Measurements from ENCODE around the gene SNAP29.
A peak's percentile ranks its signal among the peaks of the same experiment; 100 is the strongest.
"Not testable (repeated sequence)": the region's sequence is repeated elsewhere in the genome, so short reads cannot be mapped to it uniquely, and the experiment has no call there.

The SNAP29 gene

DNA sequence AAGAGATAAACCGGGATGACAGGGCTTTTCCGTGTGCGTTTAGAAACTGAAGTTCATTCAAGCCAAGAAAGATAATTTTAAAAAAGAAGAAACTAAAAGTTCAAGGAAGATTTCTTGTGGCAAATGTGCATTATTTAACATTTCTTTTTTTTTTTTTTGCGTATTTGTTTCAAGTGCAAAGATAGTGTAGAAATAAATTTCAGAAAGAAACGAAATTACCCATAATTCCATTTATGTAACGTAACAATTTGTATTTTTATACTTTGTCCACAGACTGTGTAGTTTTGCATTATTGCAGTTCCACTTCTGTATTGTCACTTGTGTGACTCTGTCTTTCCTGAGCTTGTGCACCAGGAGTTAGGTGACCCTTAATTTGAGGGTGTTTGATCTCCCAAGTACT is 24.0 kb downstream of the SNAP29 start:
- Mint-ChIP-seq H3K4me3 (no peak overlapping the region), H3K27ac (no peak overlapping the region), H3K4me1 (ENCODE audit: low read depth in 2 of 2) (peaks cover 3 to 7% of the 10 kb centered on the region in 2 donors), H3K27me3 (no peaks in the 10 kb centered on the region), H3K9me3 (no peaks in the 10 kb centered on the region), H3K36me3 (ENCODE audit: insufficient read depth) (peaks cover 58% of the 10 kb centered on the region)
- ATAC-seq (replicated peaks) (no peak), DNase-seq (no peak)

DNA sequence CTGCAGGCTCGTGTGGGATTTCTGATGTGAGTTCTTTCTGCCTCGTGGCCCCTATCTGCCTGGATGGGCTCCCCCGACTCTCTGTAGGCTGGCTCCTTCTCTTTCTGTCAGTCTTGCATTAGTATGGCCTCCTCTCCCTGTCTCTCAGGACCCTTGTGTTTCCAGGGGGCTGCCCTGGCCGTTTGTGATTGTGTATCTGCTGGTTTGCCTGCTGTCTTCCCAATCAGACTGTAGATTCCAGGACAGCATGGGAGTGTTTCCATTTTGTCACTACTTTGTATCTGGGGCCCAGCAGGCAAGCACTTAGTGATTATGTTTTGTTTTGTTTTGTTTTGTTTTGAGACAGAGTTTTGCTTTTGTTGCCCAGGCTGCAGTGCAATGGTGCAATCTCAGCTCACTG is 25.6 kb downstream of the SNAP29 start:
- Mint-ChIP-seq H3K4me1 (ENCODE audit: low read depth in 2 of 2) (peaks cover 3% of the 10 kb centered on the region in 2 donors), H3K36me3 (ENCODE audit: insufficient read depth) (peaks cover 66% of the 10 kb centered on the region), H3K27ac (peak overlapping the region in 1 of 2 donors; percentile 81), H3K9me3 (no peaks in the 10 kb centered on the region), H3K4me3 (no peak overlapping the region), H3K27me3 (no peaks in the 10 kb centered on the region)
- DNase-seq (no peak), ATAC-seq (replicated peaks) (no peak)

DNA sequence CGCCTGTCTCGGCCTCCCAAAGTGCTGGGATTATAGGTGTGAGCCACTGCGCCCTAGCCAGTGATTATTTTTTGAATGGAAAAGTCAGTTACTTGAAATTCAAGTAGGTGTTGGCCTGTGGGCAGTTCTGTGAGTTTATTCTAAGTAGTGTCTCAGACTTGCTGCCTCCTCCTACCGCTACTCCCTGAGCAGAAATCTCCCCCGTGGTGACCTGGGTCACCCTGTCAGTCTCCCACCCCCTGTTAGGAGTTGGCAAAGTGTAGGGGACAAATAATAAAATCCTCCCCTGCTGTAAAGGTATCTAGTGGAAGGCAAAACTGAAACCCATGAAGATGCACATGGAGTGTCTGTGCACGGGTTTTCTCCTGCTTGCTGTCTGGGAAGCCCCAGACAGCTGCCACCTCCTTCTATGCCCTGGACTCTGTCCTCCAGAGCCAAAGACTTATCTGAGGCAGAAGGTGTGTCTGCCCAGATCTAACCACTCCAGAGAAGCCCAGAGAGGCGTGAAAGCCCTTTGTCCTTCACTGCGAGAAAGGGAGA is 26.3 kb downstream of the SNAP29 start:
- DNase-seq (no peak), ATAC-seq (replicated peaks) (no peak)
- H3K4me1 Mint-ChIP-seq (ENCODE audit: low read depth in 2 of 2) = peaks cover 3% of the 10 kb centered on the region in 2 donors
- H3K4me3 Mint-ChIP-seq = no peak overlapping the region
- H3K36me3 Mint-ChIP-seq (ENCODE audit: insufficient read depth) = peaks cover 72% of the 10 kb centered on the region
- no peaks in the 10 kb centered on the region for H3K9me3 Mint-ChIP-seq
- H3K27ac Mint-ChIP-seq = peak overlapping the region in 1 of 2 donors; percentile 81
- H3K27me3 Mint-ChIP-seq = no peaks in the 10 kb centered on the region

DNA sequence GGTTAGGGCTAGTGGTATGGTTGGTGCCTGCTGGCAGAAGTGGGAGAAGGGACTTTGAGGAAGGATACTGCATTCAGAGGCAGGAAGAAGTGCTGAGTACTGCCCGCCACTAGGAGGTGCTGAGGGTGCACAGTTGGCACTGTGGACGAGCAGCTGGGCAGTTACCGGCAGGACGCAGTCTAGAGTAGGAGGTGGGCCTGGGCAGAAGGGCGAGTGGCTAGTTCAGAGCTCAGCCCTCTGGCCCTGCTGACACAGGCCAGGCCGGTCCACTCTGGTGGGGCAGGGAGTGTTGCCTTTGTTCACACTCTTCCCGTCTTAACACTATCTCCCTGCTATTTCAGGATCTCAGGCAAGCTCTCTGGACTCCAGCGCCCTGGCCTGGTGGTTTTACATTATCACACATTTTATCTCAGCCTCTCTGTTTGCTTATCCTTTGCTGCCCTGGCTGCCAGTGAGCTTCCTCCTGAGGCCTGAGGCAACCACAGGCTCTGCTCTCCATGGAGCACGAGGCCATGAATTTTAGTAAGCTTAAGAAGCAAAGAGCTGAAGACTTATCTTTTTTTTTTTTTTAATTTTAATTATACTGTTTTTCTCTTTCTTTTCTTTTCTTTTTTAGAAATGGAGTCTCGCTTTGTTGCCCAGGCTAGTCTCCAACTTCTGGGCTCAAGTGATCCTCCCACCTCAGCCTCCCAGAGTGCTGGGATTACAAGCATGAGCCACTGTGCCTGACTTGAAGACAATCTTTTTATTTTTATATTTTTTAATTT is 26.9 kb downstream of the SNAP29 start:
- Mint-ChIP-seq H3K4me1 (ENCODE audit: low read depth in 2 of 2) (peaks cover 3% of the 10 kb centered on the region in 2 donors), H3K9me3 (no peaks in the 10 kb centered on the region), H3K27me3 (no peaks in the 10 kb centered on the region), H3K4me3 (no peak overlapping the region), H3K27ac (no peak overlapping the region), H3K36me3 (ENCODE audit: insufficient read depth) (peaks cover 70% of the 10 kb centered on the region)
- ATAC-seq (replicated peaks) (peak; percentile 48), DNase-seq (peak; percentile 11 to 14 (median 14))

DNA sequence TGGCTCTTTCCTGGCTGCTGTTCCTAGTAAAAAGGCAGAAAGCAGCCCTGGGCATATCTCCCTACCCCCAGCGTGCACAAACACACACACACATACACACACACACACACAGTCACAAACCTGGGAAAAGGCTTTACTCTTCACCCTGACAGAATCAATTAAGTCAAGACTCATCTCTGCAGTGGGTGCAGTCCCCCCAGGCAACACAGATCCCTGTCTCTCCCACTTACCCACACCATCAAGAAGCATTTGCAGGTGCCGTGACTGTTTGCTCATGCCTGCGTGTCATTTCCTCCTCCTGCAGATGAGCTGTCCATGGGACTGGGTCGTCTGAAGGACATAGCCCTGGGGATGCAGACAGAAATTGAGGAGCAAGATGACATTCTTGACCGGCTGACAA is 28.6 kb downstream of the SNAP29 start:
- Mint-ChIP-seq H3K4me1 (ENCODE audit: low read depth in 2 of 2) (peaks cover 3% of the 10 kb centered on the region in 2 donors), H3K9me3 (no peaks in the 10 kb centered on the region), H3K4me3 (no peak overlapping the region), H3K27me3 (no peaks in the 10 kb centered on the region), H3K36me3 (ENCODE audit: insufficient read depth) (peaks cover 58% of the 10 kb centered on the region), H3K27ac (no peak overlapping the region)
- ATAC-seq (replicated peaks) = no peak
- no peak for DNase-seq

DNA sequence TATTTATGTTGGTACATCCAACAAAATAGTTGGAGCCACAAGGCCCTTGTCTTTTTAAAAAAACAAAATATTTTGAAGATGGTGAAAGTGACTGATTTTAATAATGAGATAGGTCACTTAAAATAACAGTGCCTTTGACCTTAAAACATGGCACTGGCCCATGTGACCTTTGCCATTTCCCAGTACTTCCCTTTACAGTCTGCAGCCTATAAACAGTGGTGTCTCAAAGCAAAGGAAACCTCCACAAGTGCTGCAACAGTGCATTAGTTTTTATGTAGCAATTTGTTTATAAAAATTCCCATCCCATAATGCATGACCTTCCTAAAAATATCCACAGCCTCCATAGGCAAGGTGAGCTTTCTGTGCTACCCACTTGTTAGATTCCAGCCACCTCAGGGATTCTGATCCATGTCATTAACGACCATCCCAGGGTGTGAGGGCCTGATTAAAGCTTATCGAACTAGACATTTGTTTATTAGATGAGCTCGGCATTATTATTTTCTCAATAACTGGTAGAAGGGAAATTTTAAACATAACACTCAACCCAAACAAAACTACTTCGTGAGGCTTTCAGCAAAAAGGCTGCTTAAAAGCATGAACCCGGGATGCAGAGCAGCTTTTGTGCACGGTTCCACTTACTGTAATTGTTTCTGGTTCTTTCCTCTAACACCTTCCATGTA is 30.4 kb downstream of the SNAP29 start:
- Mint-ChIP-seq H3K27me3 (no peaks in the 10 kb centered on the region), H3K27ac (no peak overlapping the region), H3K9me3 (no peaks in the 10 kb centered on the region), H3K36me3 (ENCODE audit: insufficient read depth) (peaks cover 51% of the 10 kb centered on the region), H3K4me3 (no peak overlapping the region), H3K4me1 (ENCODE audit: low read depth in 2 of 2) (peaks cover 0 to 3% of the 10 kb centered on the region in 2 donors)
- ATAC-seq (replicated peaks) (no peak), DNase-seq (no peak)

DNA sequence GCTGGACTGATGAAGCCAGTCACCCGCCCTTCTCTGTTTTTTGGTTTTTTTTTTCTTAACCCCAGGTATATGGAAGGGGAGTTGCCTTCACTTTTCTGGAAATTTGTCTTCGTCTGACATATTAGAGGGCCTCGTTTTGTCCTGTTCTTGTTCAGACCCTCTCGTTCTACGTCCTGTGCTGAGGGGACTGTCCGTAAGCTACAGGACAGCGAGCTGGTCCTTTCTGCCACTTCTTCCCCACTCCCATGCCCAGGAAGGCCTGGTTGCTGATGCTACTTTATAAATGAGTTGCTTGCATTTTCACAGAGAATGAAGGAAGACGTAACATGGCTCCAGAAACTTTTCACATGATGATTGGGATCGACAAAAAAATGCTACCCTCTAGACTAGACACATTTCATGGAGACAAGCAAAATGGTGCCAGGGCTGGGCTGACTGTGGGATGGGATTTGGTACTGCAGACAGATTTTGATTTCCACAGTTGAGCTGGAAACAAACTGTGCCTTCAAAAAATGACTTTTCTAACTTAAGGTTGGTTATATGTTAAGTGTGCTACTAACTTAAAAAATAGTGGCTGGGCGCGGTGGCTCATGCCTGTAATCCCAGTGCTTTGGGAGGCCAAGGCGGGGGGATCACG is 31.2 kb downstream of the SNAP29 start:
- H3K27ac Mint-ChIP-seq = no peak overlapping the region
- ATAC-seq (replicated peaks) (no peak), DNase-seq (no peak)
- H3K4me3 Mint-ChIP-seq = no peak overlapping the region
- no peaks in the 10 kb centered on the region for H3K4me1 Mint-ChIP-seq (ENCODE audit: low read depth in 2 of 2)
- peaks cover 43% of the 10 kb centered on the region for H3K36me3 Mint-ChIP-seq (ENCODE audit: insufficient read depth)
- no peaks in the 10 kb centered on the region for H3K9me3 Mint-ChIP-seq
- H3K27me3 Mint-ChIP-seq = peaks cover 0 to 3% of the 10 kb centered on the region in 2 donors

DNA sequence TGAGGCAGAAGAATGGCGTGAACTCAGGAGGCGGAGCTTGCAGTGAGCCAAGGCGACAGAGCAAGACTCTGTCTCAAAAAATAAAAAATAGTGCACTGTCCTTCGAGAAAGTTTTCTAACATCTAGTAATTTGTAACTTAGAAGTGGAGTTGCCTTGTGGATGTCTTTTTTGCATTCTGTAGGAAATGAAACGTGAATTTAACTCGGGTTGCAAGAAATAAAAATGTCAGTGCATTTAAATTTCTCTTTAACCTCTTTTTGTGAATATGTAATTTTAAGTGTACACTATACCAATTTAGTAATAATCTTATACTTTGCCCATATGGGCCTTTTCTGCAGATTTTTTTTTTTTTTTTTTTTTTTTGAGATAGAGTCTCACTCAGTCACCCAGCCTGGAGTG is 32.2 kb downstream of the SNAP29 start:
- H3K4me1 Mint-ChIP-seq (ENCODE audit: low read depth in 2 of 2) = no peaks in the 10 kb centered on the region
- H3K36me3 Mint-ChIP-seq (ENCODE audit: insufficient read depth) = peaks cover 40% of the 10 kb centered on the region
- H3K4me3 Mint-ChIP-seq = no peak overlapping the region
- ATAC-seq (replicated peaks) (no peak), DNase-seq (no peak)
- H3K27ac Mint-ChIP-seq = no peak overlapping the region
- peaks cover 0 to 6% of the 10 kb centered on the region in 2 donors for H3K27me3 Mint-ChIP-seq
- no peaks in the 10 kb centered on the region for H3K9me3 Mint-ChIP-seq

DNA sequence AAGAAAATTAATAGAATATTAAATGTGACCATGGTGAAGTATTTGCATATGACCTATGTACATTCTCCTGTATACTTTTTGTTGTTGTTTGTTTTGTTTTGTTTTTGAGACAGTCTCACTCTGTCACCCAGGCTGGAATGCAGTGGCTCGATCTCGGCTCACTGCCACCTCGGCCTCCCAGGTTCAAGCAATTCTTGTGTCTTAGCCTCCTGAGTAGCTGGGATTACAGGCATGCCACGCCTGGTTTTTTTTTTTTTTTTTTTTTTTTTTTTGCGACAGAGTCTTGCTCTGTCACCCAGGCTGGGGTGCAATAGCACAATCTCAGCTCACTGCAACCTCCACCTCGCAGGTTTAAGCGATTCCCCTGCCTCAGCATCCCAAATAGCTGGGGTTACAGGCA is 38.9 kb downstream of the SNAP29 start:
- H3K4me3 Mint-ChIP-seq; H3K27me3 Mint-ChIP-seq; H3K4me1 Mint-ChIP-seq (ENCODE audit: low read depth in 2 of 2); H3K36me3 Mint-ChIP-seq (ENCODE audit: insufficient read depth); H3K27ac Mint-ChIP-seq; DNase-seq; H3K9me3 Mint-ChIP-seq; ATAC-seq (replicated peaks): not testable (repeated sequence)

DNA sequence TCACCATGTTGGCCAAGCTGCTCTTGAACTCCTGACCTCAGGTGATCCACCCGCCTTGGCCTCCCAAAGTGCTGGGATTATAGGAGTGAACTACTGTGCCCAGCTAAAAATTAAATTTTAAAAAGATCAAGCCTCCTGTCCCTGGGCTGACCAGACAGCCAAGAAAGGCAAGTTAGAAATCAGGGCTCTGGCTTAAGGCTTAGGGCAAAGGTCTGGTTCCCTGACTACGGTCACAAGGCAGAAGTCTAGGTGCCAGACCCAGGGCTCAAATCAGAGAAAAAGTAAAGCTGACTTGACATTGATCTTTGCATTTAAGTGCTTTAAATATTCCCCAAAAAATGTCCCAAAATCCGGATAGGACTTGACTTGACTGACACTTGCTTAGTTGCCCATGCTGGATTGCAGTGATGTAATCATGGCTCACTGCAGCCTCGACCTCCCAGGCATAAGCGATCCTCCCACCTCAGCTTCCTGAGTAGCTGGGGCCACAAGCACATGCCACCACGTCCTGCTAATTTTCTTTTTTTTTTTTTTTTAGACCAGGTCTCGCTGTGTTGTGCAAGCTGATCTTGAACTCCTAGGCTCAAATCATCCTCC is 41.1 kb downstream of the SNAP29 start:
- no peaks in the 10 kb centered on the region for H3K9me3 Mint-ChIP-seq
- peaks cover 6% of the 10 kb centered on the region for H3K36me3 Mint-ChIP-seq (ENCODE audit: insufficient read depth)
- peaks cover 0 to 4% of the 10 kb centered on the region in 2 donors for H3K27me3 Mint-ChIP-seq
- no peak overlapping the region for H3K4me3 Mint-ChIP-seq
- ATAC-seq (replicated peaks) (no peak), DNase-seq (no peak)
- H3K27ac Mint-ChIP-seq = peak overlapping the region in 1 of 2 donors; percentile 67
- H3K4me1 Mint-ChIP-seq (ENCODE audit: low read depth in 2 of 2) = no peaks in the 10 kb centered on the region

DNA sequence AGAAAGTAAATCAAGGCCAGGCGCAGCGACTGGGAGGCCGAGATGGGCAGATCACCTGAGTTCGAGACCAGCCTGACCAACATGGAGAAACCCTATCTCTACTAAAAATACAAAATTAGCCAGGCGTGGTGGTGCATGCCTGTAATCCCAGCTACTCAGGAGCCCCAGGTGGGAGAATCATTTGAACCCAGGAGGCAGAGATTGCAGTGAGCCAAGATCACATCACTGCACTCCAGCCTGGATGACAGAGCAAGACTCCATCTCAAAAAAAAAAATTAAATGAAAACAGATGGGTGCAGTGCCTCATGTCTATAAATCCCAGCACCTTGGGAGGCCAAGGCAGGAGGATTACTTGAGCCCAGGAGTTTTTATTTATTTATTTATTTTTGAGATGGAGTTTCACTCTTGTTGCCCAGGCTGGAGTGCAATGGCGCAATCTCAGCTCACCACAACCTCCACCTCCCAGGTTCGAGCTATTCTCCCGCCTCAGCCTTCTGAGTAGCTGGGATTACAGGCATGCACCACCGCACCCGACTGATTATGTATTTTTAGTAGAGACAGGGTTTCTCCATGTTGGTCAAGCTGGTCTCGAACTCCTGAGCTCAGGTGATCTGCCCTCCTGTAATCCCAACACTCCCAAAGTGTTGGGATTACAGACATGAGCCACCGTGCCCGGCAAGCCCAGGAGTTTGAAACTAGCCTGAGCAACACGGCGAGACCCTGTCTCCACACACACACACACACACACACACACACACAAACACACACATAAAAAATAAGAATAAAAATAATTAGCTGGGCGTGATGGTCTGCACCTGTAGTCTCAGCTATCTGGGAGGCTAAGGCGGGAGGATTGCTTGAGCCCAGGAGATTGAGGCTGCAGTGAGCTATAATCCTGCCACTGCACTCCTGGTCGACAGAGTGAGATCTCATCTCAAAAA is 42.6 kb downstream of the SNAP29 start:
- H3K36me3 Mint-ChIP-seq (ENCODE audit: insufficient read depth) = not testable (repeated sequence)

DNA sequence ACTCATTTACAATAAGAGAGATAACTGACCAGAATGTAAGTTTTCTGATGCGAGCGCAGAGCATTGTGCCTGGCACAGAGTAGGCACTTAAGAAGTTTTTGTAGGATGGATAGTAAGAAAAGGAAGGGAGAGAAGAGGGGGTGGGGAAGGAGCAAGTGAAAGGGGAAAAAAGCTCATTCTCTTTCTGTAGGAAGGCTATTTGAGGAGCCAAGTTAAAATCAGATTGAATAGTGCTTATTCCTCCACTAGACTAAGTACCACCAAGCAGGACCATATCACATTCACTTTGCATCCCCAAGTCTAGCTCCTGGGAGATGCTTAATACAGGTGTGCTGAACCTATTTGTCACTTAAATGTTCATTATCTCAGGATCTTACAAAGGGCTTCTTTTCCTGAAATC is 44.3 kb downstream of the SNAP29 start:
- ATAC-seq (replicated peaks) (no peak), DNase-seq (no peak)
- Mint-ChIP-seq H3K4me1 (ENCODE audit: low read depth in 2 of 2) (no peaks in the 10 kb centered on the region), H3K27me3 (no peaks in the 10 kb centered on the region), H3K9me3 (no peaks in the 10 kb centered on the region), H3K27ac (no peak overlapping the region), H3K36me3 (ENCODE audit: insufficient read depth) (peaks cover 6% of the 10 kb centered on the region), H3K4me3 (no peak overlapping the region)

More for the DNA sequence above, 42.6 kb downstream of the SNAP29 start:
- not testable (repeated sequence) for ATAC-seq (replicated peaks); H3K9me3 Mint-ChIP-seq; H3K4me3 Mint-ChIP-seq; DNase-seq; H3K27me3 Mint-ChIP-seq; H3K4me1 Mint-ChIP-seq (ENCODE audit: low read depth in 2 of 2); H3K27ac Mint-ChIP-seq
